Activated CD8-positive, alpha-beta memory T cell treated with anti-CD3 and anti-CD28 coated beads, Interleukin-2, amount 10 ng/mL, durations not matched to agents 7 days and 5 days (primary cell): ENCODE data around the gene CLDN19. TPM values are rescaled to one million over a fixed set of nuclear protein-coding genes. Genes with fewer than 3 reads are reported as not detected.

Experiments
- total RNA-seq, 2 experiments: library from RNA; stranded (reverse); gene quantifications; one replicate each; pipeline ENCODE4 v1.2.3, GENCODE V29; 2021

The CLDN19 gene
- total RNA-seq, 2 experiments from 2014 or later: not detected

Other genes starting within 250 kb of the CLDN19 start
- 100 to 1,000 TPM in 1 of 2 experiments, 10 to 100 TPM in 1; 93.7 to 104 TPM for gene PPIH, start 81.8 kb downstream of the CLDN19 start, total RNA-seq
- gene YBX1, start 57.8 kb downstream of the CLDN19 start, total RNA-seq: 100 to 1,000 TPM; 731 to 790 TPM
- 10 to 100 TPM; 48.1 to 54.0 TPM for gene P3H1, start 26.8 kb upstream of the CLDN19 start, total RNA-seq
- gene C1orf50, start 27.0 kb upstream of the CLDN19 start, total RNA-seq: 10 to 100 TPM in 1 of 2 experiments, 1 to 10 TPM in 1; 4.6 to 10.3 TPM
- under 1 TPM in 1 of 2 experiments, not detected in 1; 0.12 TPM for gene TMEM269, start 44.8 kb upstream of the CLDN19 start, total RNA-seq
- gene ERMAP, start 76.9 kb upstream of the CLDN19 start, total RNA-seq: 1 to 10 TPM; 3.7 to 4.1 TPM
- 10 to 100 TPM; 11.5 to 14.8 TPM for gene SVBP, start 77.2 kb upstream of the CLDN19 start, total RNA-seq
- 10 to 100 TPM in 1 of 2 experiments, 1 to 10 TPM in 1; 9.8 to 13.9 TPM for gene ZNF691, start 106.4 kb upstream of the CLDN19 start, total RNA-seq
- 100 to 1,000 TPM; 113 to 140 TPM for gene SLC2A1, start 218.6 kb upstream of the CLDN19 start, total RNA-seq